ENCODE measurements around the gene AKNAD1.

Gene AKNAD1

DNA sequence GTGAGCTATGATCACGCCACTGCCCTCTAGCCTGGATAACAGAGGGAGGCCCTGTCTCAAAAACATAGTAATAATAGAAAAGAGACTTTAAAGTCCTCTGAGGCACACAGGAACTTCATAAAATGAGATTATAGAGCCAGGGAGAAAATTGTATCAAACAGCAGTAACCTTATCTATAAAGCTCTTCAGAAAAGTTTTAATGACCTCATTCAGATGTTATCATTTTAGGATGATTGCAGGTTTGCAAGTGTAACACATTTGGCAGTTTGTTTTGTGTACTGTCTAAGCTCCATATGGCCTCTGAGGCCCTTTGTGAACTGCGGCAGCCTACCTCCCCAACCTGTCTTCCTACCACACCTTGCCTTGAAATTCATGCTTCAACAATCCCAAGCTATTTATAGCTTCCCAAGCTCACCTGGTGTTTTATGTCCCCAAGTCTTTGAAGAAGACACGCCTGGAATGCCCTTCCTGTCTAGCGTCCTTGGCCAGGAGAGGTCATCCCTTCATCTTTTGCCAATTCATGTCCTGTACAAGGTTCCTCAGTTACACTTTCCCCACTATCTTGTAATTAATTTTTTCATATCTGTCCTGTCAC lies 8.5 kb upstream of the AKNAD1 start:
- no peak for DNase-seq (ENCODE audit: low read depth in 2 of 2)

GRCh38 chr1:108863984-108864383 lies 7.1 kb upstream of the AKNAD1 start:
- DNase-seq (ENCODE audit: low read depth in 2 of 2): no peak

GRCh38 chr1:108862698-108863477 lies 6.0 kb upstream of the AKNAD1 start:
- no peak for DNase-seq (ENCODE audit: low read depth in 2 of 2)

DNA sequence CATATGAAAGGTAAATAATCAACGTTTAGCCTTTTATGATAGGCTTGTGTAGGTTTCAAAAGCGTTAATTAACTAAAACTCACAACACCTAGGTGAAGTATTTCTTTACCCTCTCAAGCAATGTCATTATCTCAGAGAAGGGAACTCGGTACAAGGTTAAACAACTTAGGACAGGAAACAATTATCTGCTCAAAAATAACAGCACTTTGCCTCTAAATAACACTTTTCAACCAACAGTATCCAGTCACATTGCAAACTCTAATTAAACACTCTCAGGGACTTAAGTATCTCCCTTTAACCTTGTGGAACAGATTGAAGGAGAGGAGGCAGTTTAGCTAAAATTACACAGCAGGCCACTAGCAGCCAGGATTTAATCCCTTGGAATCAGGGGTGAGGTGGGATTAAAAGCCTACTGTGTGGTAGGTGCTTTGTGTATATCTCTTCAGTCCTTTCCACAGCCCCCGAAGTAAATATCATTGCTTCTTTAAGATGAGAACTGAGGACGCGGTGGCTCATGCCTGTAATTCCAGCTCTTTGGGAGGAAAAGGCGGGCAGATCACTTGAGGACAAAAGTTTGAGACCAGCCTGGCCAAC lies 5.2 kb upstream of the AKNAD1 start:
- no peak for DNase-seq (ENCODE audit: low read depth in 2 of 2)

- DNase-seq (ENCODE audit: low read depth in 2 of 2): no peak
Measured at GRCh38 chr1:108861566-108861965, 4.7 kb upstream of the AKNAD1 start.

DNA sequence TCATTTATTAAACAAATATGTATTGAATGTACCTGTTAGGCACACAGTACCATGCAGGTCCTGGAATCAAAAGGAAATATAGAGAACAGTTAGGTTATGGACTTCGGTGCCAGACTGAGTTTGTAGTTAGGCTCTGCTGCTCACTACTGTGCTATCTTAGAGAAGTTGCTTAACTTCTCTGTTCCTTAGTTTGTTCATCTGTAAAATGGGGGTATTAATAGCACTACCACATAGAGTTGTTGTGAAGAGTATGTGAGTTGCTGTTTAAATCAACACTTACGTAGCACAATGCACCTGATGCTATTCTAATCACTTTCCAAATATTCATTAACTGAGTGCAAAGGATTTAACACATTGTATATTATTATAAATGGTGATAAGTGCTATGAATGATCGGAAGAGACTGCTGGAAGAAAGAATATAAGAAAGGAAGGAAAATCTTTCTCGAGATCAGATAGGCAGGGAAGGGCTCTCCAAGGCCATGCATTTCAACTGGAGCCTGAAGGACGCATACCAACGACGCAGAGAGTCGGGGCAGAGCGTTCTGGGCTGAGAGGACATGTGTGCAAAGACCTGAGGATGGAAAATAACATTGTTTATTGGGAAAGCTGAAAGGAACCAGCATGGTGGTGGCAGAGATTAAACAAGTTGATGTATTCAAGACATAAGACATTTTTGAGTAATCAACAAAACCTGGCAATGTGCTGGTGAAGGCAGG lies 3.5 kb upstream of the AKNAD1 start:
- no peak for DNase-seq (ENCODE audit: low read depth in 2 of 2)

GRCh38 chr1:108858230-108858950 lies 1.5 kb upstream of the AKNAD1 start:
- no peak for DNase-seq (ENCODE audit: low read depth in 2 of 2)

- no peak for DNase-seq (ENCODE audit: low read depth in 2 of 2)
Measured at GRCh38 chr1:108854221-108855019, 2.5 kb downstream of the AKNAD1 start.

- DNase-seq (ENCODE audit: low read depth in 2 of 2): no peak
Measured at GRCh38 chr1:108852221-108852975, 4.5 kb downstream of the AKNAD1 start.

DNA sequence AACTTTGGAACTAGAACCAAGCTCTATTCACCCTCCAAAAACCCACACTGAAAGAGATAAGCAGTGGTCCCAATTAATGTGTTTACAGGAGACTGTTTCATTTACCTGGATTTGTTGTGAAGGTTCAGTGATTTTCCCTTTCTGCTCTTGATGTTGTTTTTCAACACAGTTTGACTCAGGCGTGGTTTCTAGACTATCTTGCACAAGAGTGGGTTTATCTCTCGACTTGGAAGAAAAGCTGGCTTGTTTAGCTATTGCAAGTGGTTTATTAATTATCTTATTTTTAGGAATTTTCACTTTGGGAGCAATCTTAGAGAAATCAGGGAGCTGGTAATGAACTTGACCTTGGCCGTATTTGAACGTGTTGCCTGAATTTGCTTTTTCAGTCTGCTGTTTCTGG lies 5.3 kb downstream of the AKNAD1 start:
- no peak for DNase-seq (ENCODE audit: low read depth in 2 of 2)

DNA sequence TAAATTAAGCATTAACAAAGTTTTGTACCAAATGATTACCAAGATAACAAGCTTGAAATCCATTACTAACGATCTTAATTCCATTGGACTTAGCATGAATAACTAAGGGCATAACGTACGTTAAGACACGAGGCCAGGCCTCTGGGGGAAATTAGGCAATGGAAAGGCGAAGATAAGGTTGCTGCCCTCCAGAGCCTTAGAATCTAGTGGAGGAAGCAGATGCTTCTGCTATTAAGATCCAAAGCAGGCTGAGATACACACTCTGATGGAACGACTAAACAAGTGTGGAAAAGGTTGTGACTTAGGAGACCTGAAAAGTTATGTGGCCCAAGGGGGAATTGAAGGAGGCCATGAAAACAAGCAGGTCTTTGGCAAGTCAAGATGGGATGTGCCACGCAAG lies 6.0 kb downstream of the AKNAD1 start:
- DNase-seq (ENCODE audit: low read depth in 2 of 2): no peak

GRCh38 chr1:108848806-108849205 lies 8.1 kb downstream of the AKNAD1 start:
- no peak for DNase-seq (ENCODE audit: low read depth in 2 of 2)

DNA sequence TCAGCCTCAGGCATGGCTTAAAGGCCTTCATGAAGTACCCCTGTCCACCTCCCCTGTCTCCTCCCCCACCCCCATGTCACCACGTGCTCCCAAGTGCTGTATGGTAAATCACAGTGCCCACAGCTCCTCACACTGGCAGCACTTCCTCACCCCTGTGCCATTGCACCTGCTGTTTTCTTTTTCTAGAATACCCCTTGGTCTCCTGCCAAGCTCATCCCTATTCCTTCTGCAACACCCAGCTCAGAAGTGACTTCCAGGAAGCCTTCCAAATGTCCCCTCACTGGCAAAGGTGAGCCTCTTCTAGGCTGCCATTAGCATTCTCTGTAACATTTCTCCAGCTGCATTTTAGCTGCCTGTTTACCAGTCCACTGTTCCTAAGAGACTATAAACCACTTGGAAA lies 9.4 kb downstream of the AKNAD1 start:
- DNase-seq (ENCODE audit: low read depth in 2 of 2): no peak

- no peak for DNase-seq (ENCODE audit: low read depth in 2 of 2)
Measured at GRCh38 chr1:108845991-108846390, 10.9 kb downstream of the AKNAD1 start.

- DNase-seq (ENCODE audit: low read depth in 2 of 2): no peak
Measured at GRCh38 chr1:108845446-108845845, 11.4 kb downstream of the AKNAD1 start.

- no peak for DNase-seq (ENCODE audit: low read depth in 2 of 2)
Measured at GRCh38 chr1:108843390-108844137, 13.3 kb downstream of the AKNAD1 start.

GRCh38 chr1:108842525-108843181 lies 14.2 kb downstream of the AKNAD1 start:
- DNase-seq (ENCODE audit: low read depth in 2 of 2): no peak

DNA sequence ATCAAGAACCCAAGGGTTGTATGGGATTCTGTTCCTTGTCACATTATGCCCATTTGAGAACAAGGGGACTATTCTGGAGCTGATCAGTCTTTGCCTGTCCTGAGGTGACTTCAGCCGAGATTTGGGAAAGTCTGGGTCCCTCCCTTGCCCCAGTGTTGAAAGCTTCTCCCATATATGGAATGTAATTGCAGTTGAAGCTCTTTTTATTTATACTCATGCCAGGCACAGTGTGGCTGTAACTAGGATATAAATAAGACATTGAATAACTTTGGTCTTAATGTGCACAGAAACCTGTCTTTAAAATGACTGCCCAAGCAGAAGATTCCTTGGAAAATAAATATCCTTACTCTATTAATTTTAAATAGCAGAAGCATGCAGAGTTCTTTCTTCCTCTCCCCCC lies 15.2 kb downstream of the AKNAD1 start:
- DNase-seq (ENCODE audit: low read depth in 2 of 2): no peak

GRCh38 chr1:108832929-108833328 lies 24.0 kb downstream of the AKNAD1 start:
- DNase-seq (ENCODE audit: low read depth in 2 of 2): no peak
